IMR-90 (cell line): ENCODE measurements around the gene OR13C2. TPM values are rescaled to one million over a fixed set of nuclear protein-coding genes. Genes with fewer than 3 reads are reported as not detected.

Experiments used
- ATAC-seq: fragments of 200-7000 bp; cut with Tn5 transposase; 2 replicates; pipeline ENCODE4 v1.9.1; 2020; ENCODE audit warnings: low read depth, mild to moderate bottlenecking, moderate library complexity
- BruUV-seq: library from RNA; stranded (reverse); fragments of 400-500 nt; replicated peaks from 2 replicates; lab custom pipeline; 2021; lab: Mats Ljungman, UMichigan
- CTCF ChIA-PET: fragments of 300-600 bp; formaldehyde crosslinking; extraction: SDS; loops from one replicate; lab custom pipeline; 2021; ENCODE audit warnings: antibody characterized with exemption; lab: Yijun Ruan, JAX
- POLR2A ChIA-PET: fragments of 300-600 bp; sonication (Branson Sonifier 250); formaldehyde crosslinking; loops from one replicate; lab custom pipeline; 2022; ENCODE audit warnings: antibody characterized with exemption; ENCODE audit not compliant: unreplicated experiment; lab: Charles Lee
- DNase-seq: peaks from one replicate; pipeline ENCODE4 v3.0.0; 2013
- H2AFZ ChIP-seq: replicated peaks from 2 replicates; pipeline ENCODE3; 2013; ENCODE audit warnings: low read length, mild to moderate bottlenecking; ENCODE audit not compliant: poor library complexity
- H2AK5ac ChIP-seq: 2 replicates; pipeline ENCODE4 v1.6.1; 2013; ENCODE audit warnings: low read depth, low read length, inconsistent platforms
- H2AK9ac ChIP-seq: replicated peaks from 2 replicates; pipeline ENCODE3; 2013; ENCODE audit warnings: mild to moderate bottlenecking, low read depth, low read length, moderate library complexity; ENCODE audit not compliant: poor library complexity
- H2BK120ac ChIP-seq: 2 replicates; pipeline ENCODE4 v1.6.1; 2013; ENCODE audit warnings: low read depth, low read length, inconsistent platforms
- H2BK15ac ChIP-seq: 3 replicates; pipeline ENCODE4 v1.6.1; 2013; ENCODE audit warnings: low read depth, low read length, inconsistent platforms
- H2BK20ac ChIP-seq: 2 replicates; pipeline ENCODE4 v1.6.1; 2013; ENCODE audit warnings: low read depth, mild to moderate bottlenecking, inconsistent platforms, low read length, moderate library complexity
- H2BK5ac ChIP-seq: 2 replicates; pipeline ENCODE4 v1.6.1; 2013; ENCODE audit warnings: mild to moderate bottlenecking, low read depth, low read length, inconsistent platforms; ENCODE audit not compliant: poor library complexity, severe bottlenecking
- H3K14ac ChIP-seq: replicated peaks from 2 replicates; pipeline ENCODE4 v1.6.1; 2013; ENCODE audit warnings: low read depth, low read length, inconsistent platforms
- H3K18ac ChIP-seq: 2 replicates; pipeline ENCODE4 v1.6.1; 2013; ENCODE audit warnings: low read depth, low read length, control low read depth
- H3K23ac ChIP-seq: 2 replicates; pipeline ENCODE4 v1.6.1; 2013; ENCODE audit warnings: low read depth, low read length, inconsistent platforms
- H3K27ac ChIP-seq: 2 replicates; pipeline ENCODE4 v1.5.1; 2013; ENCODE audit warnings: mild to moderate bottlenecking, control low read depth, low read length; ENCODE audit not compliant: insufficient read depth
- H3K27me3 ChIP-seq: 2 replicates; pipeline ENCODE4 v1.6.1; 2013; ENCODE audit warnings: low read length; ENCODE audit not compliant: control insufficient read depth, insufficient read depth
- H3K36me3 ChIP-seq: 2 replicates; pipeline ENCODE4 v1.6.1; 2013; ENCODE audit warnings: low read length, mixed read lengths; ENCODE audit not compliant: control insufficient read depth, insufficient read depth
- H3K4ac ChIP-seq: 2 replicates; pipeline ENCODE4 v1.6.1; 2013; ENCODE audit warnings: low read depth, low read length, inconsistent platforms
- H3K4me1 ChIP-seq: 2 replicates; pipeline ENCODE4 v1.6.1; 2013; ENCODE audit warnings: low read length, mixed read lengths; ENCODE audit not compliant: control insufficient read depth, insufficient read depth
- H3K4me2 ChIP-seq: 2 replicates; pipeline ENCODE4 v1.6.1; 2013; ENCODE audit warnings: low read depth, mild to moderate bottlenecking, control low read depth, low read length, moderate library complexity
- H3K4me3 ChIP-seq: 2 replicates; pipeline ENCODE4 v1.5.1; 2013; ENCODE audit warnings: low read depth, mild to moderate bottlenecking, control low read depth, low read length, moderate library complexity; ENCODE audit not compliant: insufficient read depth
- H3K56ac ChIP-seq: 2 replicates; pipeline ENCODE4 v1.6.1; 2013; ENCODE audit warnings: low read length, inconsistent platforms; ENCODE audit not compliant: insufficient read depth; ENCODE audit errors: extremely low read depth
- H3K79me1 ChIP-seq, 2 experiments: 2 replicates each; pipeline ENCODE4 v1.6.1; 2013; ENCODE audit warnings: low read length in 2 of 2, inconsistent platforms in 1 of 2, low read depth in 1 of 2
- H3K9ac ChIP-seq: 2 replicates; pipeline ENCODE4 v1.6.1; 2013; ENCODE audit warnings: low read depth, low read length, control low read depth
- H3K9me1 ChIP-seq: 2 replicates; pipeline ENCODE4 v1.6.1; 2013; ENCODE audit warnings: low read length, inconsistent platforms; ENCODE audit not compliant: insufficient read depth
- H3K9me3 ChIP-seq: 2 replicates; pipeline ENCODE4 v1.6.1; 2013; ENCODE audit warnings: low read length; ENCODE audit not compliant: control insufficient read depth, insufficient read depth
- H4K20me1 ChIP-seq: 2 replicates; pipeline ENCODE4 v1.6.1; 2013; ENCODE audit warnings: low read length, inconsistent platforms; ENCODE audit not compliant: insufficient read depth
- H4K5ac ChIP-seq: 2 replicates; pipeline ENCODE4 v1.6.1; 2013; ENCODE audit warnings: mild to moderate bottlenecking, low read depth, low read length, control low read depth
- H4K8ac ChIP-seq, 2 experiments: 2 replicates each; pipeline ENCODE4 v1.6.1; 2013; ENCODE audit warnings: low read depth in 2 of 2, low read length in 2 of 2, control low read depth in 1 of 2, inconsistent platforms in 1 of 2
- H4K91ac ChIP-seq: 2 replicates; pipeline ENCODE4 v1.6.1; 2013; ENCODE audit warnings: low read depth, low read length, inconsistent platforms; ENCODE audit not compliant: insufficient read depth
- CEBPB ChIP-seq: IDR thresholded peaks from 2 replicates; pipeline ENCODE4 v1.6.1; 2012; ENCODE audit warnings: low read depth, low read length, improper control_type of control experiment
- CHD1 ChIP-seq: IDR thresholded peaks from 2 replicates; pipeline ENCODE4 v1.6.1; 2012; ENCODE audit warnings: low read depth, low read length, improper control_type of control experiment
- FOS ChIP-seq: fragments of 150-350 bp; IDR thresholded peaks from 2 replicates; pipeline ENCODE4 v1.6.1; 2016; ENCODE audit warnings: low read depth, low read length
- MAZ ChIP-seq: IDR thresholded peaks from 2 replicates; pipeline ENCODE4 v1.6.1; 2012; ENCODE audit warnings: low read depth, mild to moderate bottlenecking, low read length, improper control_type of control experiment, moderate library complexity, borderline replicate concordance
- MXI1 ChIP-seq: IDR thresholded peaks from 2 replicates; pipeline ENCODE4 v1.6.1; 2012; ENCODE audit warnings: low read depth, mild to moderate bottlenecking, low read length, moderate library complexity, borderline replicate concordance
- RAD21 ChIP-seq: IDR thresholded peaks from 2 replicates; pipeline ENCODE4 v1.6.1; 2012; ENCODE audit warnings: low read length, improper control_type of control experiment
- RCOR1 ChIP-seq: IDR thresholded peaks from 2 replicates; pipeline ENCODE4 v1.6.1; 2012; ENCODE audit warnings: mild to moderate bottlenecking, low read length, improper control_type of control experiment; ENCODE audit not compliant: insufficient replicate concordance
- SMC3 ChIP-seq: fragments of 150-350 bp; IDR thresholded peaks from 2 replicates; pipeline ENCODE4 v1.6.1; 2016; ENCODE audit warnings: low read depth, mild to moderate bottlenecking, antibody characterized with exemption, low read length, moderate library complexity
- WGBS, 2 experiments: methylation state at CpG; one replicate each; pipeline versions ENCODE4 v1.1.5 to v1.1.7; 2013; ENCODE audit warnings: missing lambda C conversion rate in 2 of 2; ENCODE audit not compliant: insufficient read length in 1 of 2; ENCODE audit errors: extremely low coverage in 2 of 2; 5-methylcytosine and 5-hydroxymethylcytosine counted together
- dilution Hi-C: fragments of 300-500 bp; cut with HindIII; formaldehyde crosslinking; loops from one replicate; pipeline ENCODE4 v1.14.3; 2018; ENCODE audit warnings: low sequenced_read_pairs; ENCODE audit not compliant: unreplicated experiment
- in situ Hi-C: fragments of 300-500 bp; cut with MboI; formaldehyde crosslinking; loops from 3 replicates; pipeline ENCODE4 v1.14.3; 2019; ENCODE audit warnings: low sequenced_read_pairs, inconsistent platforms, mixed read lengths
- intact Hi-C: fragments of 100-400 bp; cut with micrococcal nuclease; formaldehyde crosslinking; loops from 2 replicates; pipeline ENCODE4 v1.10.0; 2022
- polyA plus RNA-seq, 3 experiments: library from polyadenylated mRNA; depleted of rRNA; stranded (reverse); fragments of >200 nt; gene quantifications; 2 replicates each; pipeline ENCODE4 v1.2.3, GENCODE V29; 2012; ENCODE audit warnings: low replicate concordance in 1 of 3
- total RNA-seq: library from RNA; depleted of rRNA; stranded (reverse); fragments of >200 nt; gene quantifications from 2 replicates; pipeline ENCODE4 v1.2.3, GENCODE V29; 2012
- TF ChIP-seq, protein P1 (sequence below): conservative IDR thresholded peaks from 2 replicates; pipeline ENCODE4 v1.5.1; 2012; ENCODE audit warnings: mild to moderate bottlenecking, low read depth, low read length, improper control_type of control experiment

The OR13C2 gene
- total and polyA plus RNA-seq, 2 of the 4 experiments (the other 2 are of a cell fraction): not detected

- TF ChIP-seq CEBPB (no peak), MXI1 (no peak), FOS (no peak), SMC3 (no peak), RAD21 (no peak), CHD1 (no peak), RCOR1 (no peak), MAZ (no peak)
- TF ChIP-seq, protein P1, sequence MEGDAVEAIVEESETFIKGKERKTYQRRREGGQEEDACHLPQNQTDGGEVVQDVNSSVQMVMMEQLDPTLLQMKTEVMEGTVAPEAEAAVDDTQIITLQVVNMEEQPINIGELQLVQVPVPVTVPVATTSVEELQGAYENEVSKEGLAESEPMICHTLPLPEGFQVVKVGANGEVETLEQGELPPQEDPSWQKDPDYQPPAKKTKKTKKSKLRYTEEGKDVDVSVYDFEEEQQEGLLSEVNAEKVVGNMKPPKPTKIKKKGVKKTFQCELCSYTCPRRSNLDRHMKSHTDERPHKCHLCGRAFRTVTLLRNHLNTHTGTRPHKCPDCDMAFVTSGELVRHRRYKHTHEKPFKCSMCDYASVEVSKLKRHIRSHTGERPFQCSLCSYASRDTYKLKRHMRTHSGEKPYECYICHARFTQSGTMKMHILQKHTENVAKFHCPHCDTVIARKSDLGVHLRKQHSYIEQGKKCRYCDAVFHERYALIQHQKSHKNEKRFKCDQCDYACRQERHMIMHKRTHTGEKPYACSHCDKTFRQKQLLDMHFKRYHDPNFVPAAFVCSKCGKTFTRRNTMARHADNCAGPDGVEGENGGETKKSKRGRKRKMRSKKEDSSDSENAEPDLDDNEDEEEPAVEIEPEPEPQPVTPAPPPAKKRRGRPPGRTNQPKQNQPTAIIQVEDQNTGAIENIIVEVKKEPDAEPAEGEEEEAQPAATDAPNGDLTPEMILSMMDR: no peak
- DNase-seq (no peak), ATAC-seq (no peak)
- in situ Hi-C loops: no loop called here
- no peak within 1 kb of the TSS for H2BK20ac ChIP-seq
- no CpG with 5 or more reads among the region's 4 CpGs for WGBS, 2 experiments
- H4K91ac ChIP-seq: no peak within 1 kb of the TSS
- H3K4me3 ChIP-seq: no peak within 1 kb of the TSS
- no peaks in the 10 kb centered on the region for H3K36me3 ChIP-seq
- no peak within 1 kb of the TSS for H2BK120ac ChIP-seq
- H3K14ac ChIP-seq: no peak within 1 kb of the TSS
- dilution Hi-C loops: no loop called here
- no peak within 1 kb of the TSS for H2AFZ ChIP-seq
- no peak within 1 kb of the TSS for H2AK9ac ChIP-seq
- no peaks in the 10 kb centered on the region for H3K27me3 ChIP-seq
- H4K5ac ChIP-seq: no peak within 1 kb of the TSS
- H3K4me1 ChIP-seq: no peaks in the 10 kb centered on the region
- BruUV-seq: no TSS peak
- no peak within 1 kb of the TSS for H3K4me2 ChIP-seq
- no peak within 1 kb of the TSS for H3K9ac ChIP-seq
- H3K18ac ChIP-seq: no peak within 1 kb of the TSS
- POLR2A ChIA-PET: no interaction called here
- no peaks in the 10 kb centered on the region for H3K9me1 ChIP-seq
- no peaks in the 10 kb centered on the region for H3K79me1 ChIP-seq
- intact Hi-C loops: no loop called here
- H3K9me3 ChIP-seq: peaks cover 2% of the 10 kb centered on the region
- no peak within 1 kb of the TSS for H2BK5ac ChIP-seq
- no peak within 1 kb of the TSS for H3K4ac ChIP-seq
- CTCF ChIA-PET: no interaction called here
- no peaks in the 10 kb centered on the region for H4K20me1 ChIP-seq
- no peak within 1 kb of the TSS for H3K27ac ChIP-seq
- no peak within 1 kb of the TSS for H3K23ac ChIP-seq
- H2AK5ac ChIP-seq: no peak within 1 kb of the TSS
- no peak within 1 kb of the TSS for H3K56ac ChIP-seq
- no peak within 1 kb of the TSS for H4K8ac ChIP-seq
- H2BK15ac ChIP-seq: no peak within 1 kb of the TSS
Measured at GRCh38 chr9:104568868-104569267, 36.6 kb downstream of the OR13C2 start, which contains the start of gene OR13C8. TSS of gene OR13C8 (plus strand) at chr9:104569168. CDS start at chr9:104569168, 0 bp downstream.
